ENCODE measurements around the gene TDG. TPM values are rescaled to one million over a fixed set of nuclear protein-coding genes. Genes with fewer than 3 reads are reported as not detected.

The TDG gene
- total and polyA plus RNA-seq, 2 donors (not counting 3 experiments of a cell fraction or from before 2014, with no cell fraction given), result 17.6 to 36.8 TPM

- no peak for TF ChIP-seq POLR2A (IDR thresholded peaks at IDR 0.05; ENCODE audit: low read depth, low read length)
- peak; percentile 84 for TF ChIP-seq JUN (IDR thresholded peaks at IDR 0.05; ENCODE audit: borderline replicate concordance, insufficient read depth, insufficient read length, low read depth)
- peak; percentile 87 for TF ChIP-seq FOS (IDR thresholded peaks at IDR 0.05; ENCODE audit: borderline replicate concordance, insufficient read depth, low read length)
- TF ChIP-seq POLR2AphosphoS5 (IDR thresholded peaks at IDR 0.05; ENCODE audit: insufficient read depth, low read depth, low read length), result peak; percentile 22
- TF ChIP-seq EZH2 (IDR thresholded peaks at IDR 0.05; ENCODE audit: borderline replicate concordance, low read depth, low read length, severe bottlenecking), result no peak
- TF ChIP-seq GATA2 (IDR thresholded peaks at IDR 0.05; ENCODE audit: insufficient read depth, insufficient read length, low read depth, low read length), result no peak
- TF ChIP-seq MAX (IDR thresholded peaks at IDR 0.05; ENCODE audit: insufficient read depth, insufficient read length), result no peak
- no peak for TF ChIP-seq CTCF (IDR thresholded peaks at IDR 0.05; ENCODE audit: extremely low read depth in 1 of 2, insufficient read depth in 1 of 2, low read depth in 1 of 2, low read length in 2 of 2)
- no peak for TF ChIP-seq MYC (IDR thresholded peaks at IDR 0.05; ENCODE audit: low read depth, low read length)
- Histone ChIP-seq H3K9me1 (replicated peaks; ENCODE audit: control insufficient read depth, extremely low read depth, insufficient read depth, low read length) (no peaks in the 10 kb centered on the region), H3K4me1 (ENCODE audit: control insufficient read depth, extremely low read depth, insufficient read depth, low read length) (peaks cover 23% of the 10 kb centered on the region), H3K9ac (replicated peaks; ENCODE audit: extremely low read depth, insufficient read depth, low read length) (no peak overlapping the region), H3K79me2 (ENCODE audit: control insufficient read depth, insufficient read depth, low read length) (no peaks in the 10 kb centered on the region), H3K27me3 (ENCODE audit: control insufficient read depth in 2 of 2, insufficient read depth in 2 of 2, low read length in 2 of 2) (no peaks in the 10 kb centered on the region), H3K4me2 (ENCODE audit: insufficient read depth, low read length) (peak overlapping the region; percentile 76), H3K36me3 (ENCODE audit: control insufficient read depth in 2 of 2, extremely low read depth in 1 of 2, insufficient read depth in 2 of 2, low read length in 2 of 2) (no peaks in the 10 kb centered on the region), H3K27ac (ENCODE audit: insufficient read depth, low read depth, low read length) (peak overlapping the region; percentile 65), H3K4me3 (replicated peaks in 1 of 3; ENCODE audit: insufficient read depth in 1 of 3, low read depth in 1 of 3, low read length in 3 of 3) (no peak overlapping the region), H3K9me3 (replicated peaks; ENCODE audit: control insufficient read depth, insufficient read depth, low read length) (no peaks in the 10 kb centered on the region), H4K20me1 (replicated peaks; ENCODE audit: control insufficient read depth, extremely low read depth, insufficient read depth, low read length) (no peaks in the 10 kb centered on the region), H2AFZ (ENCODE audit: low read depth, low read length) (peak overlapping the region; percentile 69)
- intact Hi-C loops (cut with micrococcal nuclease), result no loop called here
- no TSS peak for BruUV-seq (replicated peaks)
- DNase-seq (ENCODE audit: low read depth, low spot score), result peak; percentile 93
- CTCF ChIA-PET, result interaction anchor here (1.0 kb wide), 1 partner anchor 14 kb away, joined by 4 read pairs; no protein-coding TSS in a partner anchor
- POLR2A ChIA-PET, result interaction anchor here (0.9 kb wide), 1 partner anchor 46 kb away, joined by 4 read pairs; the partner anchor contains the start of gene TDG
- dilution Hi-C loops (cut with MboI; ENCODE audit: extremely low pct_ligation_motif_present, low sequenced_read_pairs), result no loop called here
- FAIRE-seq, result peak; percentile 92
Measured at GRCh38 chr12:104011253-104011652, 45.6 kb downstream of the TDG start.

Measured in endothelial cell of umbilical vein (primary cell).